Measurements from ENCODE around the gene KIR2DL1.

DNA sequence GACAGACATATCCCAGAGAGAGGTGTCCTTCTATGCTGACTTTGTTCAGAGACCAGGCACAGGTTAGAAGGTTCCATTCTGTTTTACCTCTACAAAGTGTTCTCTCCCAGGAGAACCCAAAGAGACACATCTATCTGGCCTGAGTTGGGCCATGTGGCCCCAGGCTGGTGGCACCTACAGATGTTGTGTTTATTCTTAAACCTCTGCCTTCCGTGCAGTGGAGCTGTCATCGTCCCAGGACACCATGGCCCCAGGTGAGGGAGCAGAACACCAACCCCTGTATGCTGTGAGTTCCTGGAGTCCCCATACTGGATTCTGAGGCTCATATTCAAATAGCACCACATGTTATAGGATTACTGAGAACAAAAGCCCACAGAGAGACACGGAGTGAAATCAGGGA is 41.4 kb upstream of the KIR2DL1 start:
- TF ChIP-seq CTCF (IDR thresholded peaks at IDR 0.05; ENCODE audit: low read depth, low read length) (no peak), MYC (IDR thresholded peaks at IDR 0.05; ENCODE audit: low read depth, low read length) (no peak), POLR2A (IDR thresholded peaks at IDR 0.05; ENCODE audit: extremely low read depth, insufficient read length) (no peak)
- TF ChIP-seq, protein P1, sequence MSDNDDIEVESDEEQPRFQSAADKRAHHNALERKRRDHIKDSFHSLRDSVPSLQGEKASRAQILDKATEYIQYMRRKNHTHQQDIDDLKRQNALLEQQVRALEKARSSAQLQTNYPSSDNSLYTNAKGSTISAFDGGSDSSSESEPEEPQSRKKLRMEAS (IDR thresholded peaks at IDR 0.05; ENCODE audit: low read depth, low read length), result no peak
